Measurements from ENCODE around the gene MAMSTR. TPM values are rescaled to one million over a fixed set of nuclear protein-coding genes. Genes with fewer than 3 reads are reported as not detected.

MAMSTR gene
- total RNA-seq, 1 experiment from 2014 or later: 1.6 TPM

DNA sequence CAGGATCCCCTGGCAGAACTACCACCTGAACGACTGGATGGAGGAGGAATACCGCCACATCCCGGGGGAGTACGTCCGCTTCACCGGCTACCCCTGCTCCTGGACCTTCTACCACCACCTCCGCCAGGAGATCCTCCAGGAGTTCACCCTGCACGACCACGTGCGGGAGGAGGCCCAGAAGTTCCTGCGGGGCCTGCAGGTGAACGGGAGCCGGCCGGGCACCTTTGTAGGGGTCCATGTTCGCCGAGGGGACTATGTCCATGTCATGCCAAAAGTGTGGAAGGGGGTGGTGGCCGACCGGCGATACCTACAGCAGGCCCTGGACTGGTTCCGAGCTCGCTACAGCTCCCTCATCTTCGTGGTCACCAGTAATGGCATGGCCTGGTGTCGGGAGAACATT lies 16.2 kb downstream of the MAMSTR start:
- no peaks in the 10 kb centered on the region for H3K27me3 Mint-ChIP-seq (ENCODE audit: low read depth)
- H3K56ac ChIP-seq (ENCODE audit: insufficient read length, low read depth, low read length): no peak overlapping the region
- no peak overlapping the region for H3K18ac ChIP-seq (ENCODE audit: insufficient read length, low read depth, low read length)
- no peak overlapping the region for H3K27ac ChIP-seq (ENCODE audit: insufficient read length, low read depth, low read length)
- H2BK120ac ChIP-seq (ENCODE audit: low read depth, low read length, poor library complexity, severe bottlenecking): no peak overlapping the region
- H3K27ac Mint-ChIP-seq: no peak overlapping the region
- H3K4me2 ChIP-seq (ENCODE audit: insufficient read depth, insufficient read length, low read length): no peak overlapping the region
- no peak overlapping the region for H4K91ac ChIP-seq (ENCODE audit: insufficient read length, low read depth, low read length)
- no peak for TF ChIP-seq CTCF (conservative IDR thresholded peaks at IDR 0.05)
- H4K5ac ChIP-seq (ENCODE audit: insufficient read length, low read depth, low read length): no peak overlapping the region
- DNase-seq: no peak
- no peak overlapping the region for H2AK5ac ChIP-seq (ENCODE audit: insufficient read length, low read length)
- no peak overlapping the region for H3T11ph ChIP-seq (ENCODE audit: low read length)
- H3K9ac ChIP-seq (ENCODE audit: extremely low read depth, insufficient read length, low read length): no peak overlapping the region
- H3K27me3 ChIP-seq (ENCODE audit: insufficient read depth, low read length): no peaks in the 10 kb centered on the region
- H3K79me2 ChIP-seq (ENCODE audit: insufficient read depth, low read length): no peaks in the 10 kb centered on the region
- no peak overlapping the region for H2AFZ ChIP-seq (ENCODE audit: low read length)
- H3K4me3 Mint-ChIP-seq: no peak overlapping the region
- no peak overlapping the region for H4K8ac ChIP-seq (replicated peaks; ENCODE audit: insufficient read length, low read depth, low read length)
- H2BK5ac ChIP-seq (ENCODE audit: insufficient read length, low read length): no peak overlapping the region
- H3K4me1 ChIP-seq (ENCODE audit: insufficient read depth, low read length): no peaks in the 10 kb centered on the region
- peaks cover 24 to 37% (median 33%) of the 10 kb centered on the region in 3 experiments for H3K36me3 Mint-ChIP-seq (ENCODE audit: insufficient read depth in 1 of 3, low read depth in 3 of 3)
- H4K20me1 ChIP-seq (ENCODE audit: control insufficient read depth, insufficient read depth, insufficient read length): no peaks in the 10 kb centered on the region
- H2BK20ac ChIP-seq (ENCODE audit: low read depth, low read length, poor library complexity, severe bottlenecking): no peak overlapping the region
- H3K4me1 Mint-ChIP-seq: peaks cover 2 to 7% of the 10 kb centered on the region in 2 experiments
- H3K79me1 ChIP-seq (ENCODE audit: insufficient read depth, low read depth, low read length, poor library complexity, severe bottlenecking): no peaks in the 10 kb centered on the region
- no peak overlapping the region for H3K4ac ChIP-seq (ENCODE audit: low read depth, low read length)
- H2BK15ac ChIP-seq (ENCODE audit: low read depth, low read length): no peak overlapping the region
- no peaks in the 10 kb centered on the region for H3K23me2 ChIP-seq (ENCODE audit: insufficient read length, low read depth, low read length, poor library complexity, severe bottlenecking)
- H3K9me3 Mint-ChIP-seq: peaks cover 2 to 4% of the 10 kb centered on the region in 2 experiments; a peak in 3 of 5 replicates
- no peak overlapping the region for H2BK12ac ChIP-seq (ENCODE audit: insufficient read length, low read depth, low read length)
- H3K14ac ChIP-seq (ENCODE audit: insufficient read depth, low read length): no peak overlapping the region
- no peaks in the 10 kb centered on the region for H3K9me3 ChIP-seq (ENCODE audit: control insufficient read depth, low read depth, low read length)
- no peak overlapping the region for H3K23ac ChIP-seq (ENCODE audit: insufficient read length, low read depth, low read length)
- no CpG with 5 or more reads among the region's 23 CpGs for WGBS (ENCODE audit: extremely low coverage, insufficient read length, low lambda C conversion rate)

All from H9 (cell line).